Fibroblast of skin of left quadriceps (primary cell): ENCODE data around the gene NFKBIE.

Experiments
- DNase-seq, 2 experiments: peaks; one replicate each; pipeline ENCODE4 v3.0.0-alpha.2; 2013; ENCODE audit warnings: low read depth in 2 of 2

Gene NFKBIE

DNA sequence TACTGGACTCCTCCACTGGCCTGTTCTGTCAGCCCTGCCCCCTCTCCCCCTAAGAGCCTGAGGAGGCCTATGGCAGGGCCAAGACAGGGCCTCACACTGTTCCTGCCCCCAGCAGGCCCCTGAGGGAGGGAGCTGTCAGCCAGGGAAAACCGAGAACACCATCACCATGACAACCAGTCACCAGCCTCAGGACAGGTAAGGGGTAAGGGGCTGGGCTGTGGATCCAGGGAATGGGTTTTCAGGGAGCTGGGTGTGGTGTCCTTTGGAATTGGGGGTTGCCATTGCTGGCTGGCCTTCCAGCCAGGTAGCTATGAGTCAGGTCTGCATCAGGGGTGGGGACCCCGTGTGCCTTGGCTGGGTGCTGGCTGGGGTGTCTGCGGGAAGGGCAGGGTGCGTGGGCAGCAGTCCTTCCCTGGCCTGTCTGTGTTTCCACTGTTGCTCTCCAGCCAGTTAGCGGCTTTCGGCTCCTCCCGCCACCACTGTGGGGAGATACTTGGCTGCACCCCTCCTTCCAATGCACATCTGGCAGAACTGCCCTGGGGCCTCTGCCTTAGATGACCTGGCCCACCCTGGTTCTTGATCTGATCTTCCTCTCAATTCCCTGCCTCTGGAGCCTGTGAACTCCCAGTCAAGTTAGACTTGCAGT lies 38.1 kb downstream of the NFKBIE start:
- DNase-seq: no peak

DNA sequence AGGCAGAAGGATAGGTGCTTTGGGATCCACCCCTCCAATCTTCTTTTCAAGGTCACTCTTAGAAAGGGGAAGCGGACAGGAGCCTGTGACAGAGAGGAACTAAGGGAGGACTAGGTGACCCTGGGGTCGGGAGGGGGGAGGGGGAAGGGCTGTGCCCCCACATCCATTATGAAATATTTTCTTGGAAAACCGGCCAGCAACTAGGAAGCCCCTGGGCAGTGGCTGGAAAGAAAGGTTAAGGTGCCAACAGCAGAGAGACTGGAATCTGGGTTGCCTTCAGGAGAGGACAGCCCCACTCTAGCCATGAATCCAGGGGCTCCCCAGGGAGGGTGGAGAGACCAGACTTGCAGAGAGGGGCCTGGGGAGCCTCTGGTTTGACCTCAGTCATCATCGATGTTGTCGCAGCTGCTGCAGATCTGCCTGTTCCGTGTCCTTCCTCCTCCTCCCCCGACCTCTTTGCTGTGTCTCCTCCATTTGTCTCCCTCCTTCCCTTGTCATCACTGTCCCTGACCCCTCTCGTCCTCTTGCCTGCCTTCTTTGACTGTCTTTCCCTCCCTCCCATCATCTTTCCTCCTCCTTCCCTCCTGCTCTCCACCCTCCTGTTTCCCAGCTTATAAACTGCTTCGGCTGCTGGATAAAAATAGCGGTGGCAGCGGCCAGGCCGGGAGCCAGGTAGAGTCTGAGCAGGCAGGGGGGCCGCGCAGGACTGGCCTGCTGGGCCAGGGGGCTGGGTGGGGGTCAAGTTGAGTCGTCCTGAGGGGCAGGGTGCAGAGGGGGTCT lies 38.8 kb downstream of the NFKBIE start:
- DNase-seq: no peak

DNA sequence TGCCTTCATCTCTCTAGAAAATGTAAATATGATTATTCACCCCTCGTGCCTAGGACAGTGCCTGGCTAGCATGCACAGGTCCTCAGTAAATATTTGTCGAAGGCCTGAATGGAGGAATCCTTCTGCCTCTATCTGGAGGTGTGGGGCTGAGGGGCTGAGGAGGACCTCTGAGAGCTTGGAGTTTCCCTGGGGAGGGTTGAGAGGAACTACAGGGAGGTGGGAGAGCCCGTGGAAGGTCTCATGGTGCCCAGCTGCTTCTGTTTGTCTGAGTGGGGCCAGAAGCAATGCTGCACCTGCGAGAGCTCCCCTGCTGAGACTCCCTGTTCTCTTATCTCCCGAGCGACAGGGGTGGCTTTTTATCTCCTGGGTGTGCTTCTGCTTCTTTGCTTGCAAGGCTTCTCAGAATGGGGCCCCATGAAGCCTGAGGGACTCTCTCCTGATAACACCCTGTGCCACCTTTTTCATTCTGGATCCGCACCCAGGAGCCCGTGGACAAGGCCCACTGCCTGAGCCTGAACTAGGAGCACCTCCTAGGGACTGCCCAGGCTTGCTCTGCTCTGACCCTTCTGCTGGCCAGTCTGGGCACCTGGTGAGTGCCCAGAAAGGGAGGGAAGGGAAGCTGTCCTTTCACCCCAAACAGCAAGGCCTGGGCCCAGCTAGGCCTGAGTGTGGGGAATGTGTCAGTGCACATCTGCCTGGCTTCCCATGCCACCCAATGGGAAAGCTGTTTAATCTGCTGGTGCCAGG lies 39.6 kb downstream of the NFKBIE start:
- no peak for DNase-seq

DNA sequence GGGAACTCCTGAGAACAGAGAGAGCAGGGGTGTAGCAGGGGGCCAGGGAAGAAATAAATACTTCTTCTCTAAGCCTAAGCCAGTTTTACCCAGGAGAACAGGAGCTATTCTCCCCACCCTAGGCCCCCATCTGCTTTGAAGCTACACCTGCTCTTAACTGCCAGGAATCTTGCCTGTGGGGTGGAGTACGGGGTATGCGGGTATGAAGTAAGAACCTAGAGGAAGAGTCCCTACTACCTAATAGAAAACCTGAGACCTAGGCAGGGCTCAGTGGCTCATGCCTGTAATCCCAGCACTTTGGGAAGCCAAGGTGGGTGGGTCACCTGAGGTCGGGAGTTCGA lies 40.4 kb downstream of the NFKBIE start:
- DNase-seq: no peak

DNA sequence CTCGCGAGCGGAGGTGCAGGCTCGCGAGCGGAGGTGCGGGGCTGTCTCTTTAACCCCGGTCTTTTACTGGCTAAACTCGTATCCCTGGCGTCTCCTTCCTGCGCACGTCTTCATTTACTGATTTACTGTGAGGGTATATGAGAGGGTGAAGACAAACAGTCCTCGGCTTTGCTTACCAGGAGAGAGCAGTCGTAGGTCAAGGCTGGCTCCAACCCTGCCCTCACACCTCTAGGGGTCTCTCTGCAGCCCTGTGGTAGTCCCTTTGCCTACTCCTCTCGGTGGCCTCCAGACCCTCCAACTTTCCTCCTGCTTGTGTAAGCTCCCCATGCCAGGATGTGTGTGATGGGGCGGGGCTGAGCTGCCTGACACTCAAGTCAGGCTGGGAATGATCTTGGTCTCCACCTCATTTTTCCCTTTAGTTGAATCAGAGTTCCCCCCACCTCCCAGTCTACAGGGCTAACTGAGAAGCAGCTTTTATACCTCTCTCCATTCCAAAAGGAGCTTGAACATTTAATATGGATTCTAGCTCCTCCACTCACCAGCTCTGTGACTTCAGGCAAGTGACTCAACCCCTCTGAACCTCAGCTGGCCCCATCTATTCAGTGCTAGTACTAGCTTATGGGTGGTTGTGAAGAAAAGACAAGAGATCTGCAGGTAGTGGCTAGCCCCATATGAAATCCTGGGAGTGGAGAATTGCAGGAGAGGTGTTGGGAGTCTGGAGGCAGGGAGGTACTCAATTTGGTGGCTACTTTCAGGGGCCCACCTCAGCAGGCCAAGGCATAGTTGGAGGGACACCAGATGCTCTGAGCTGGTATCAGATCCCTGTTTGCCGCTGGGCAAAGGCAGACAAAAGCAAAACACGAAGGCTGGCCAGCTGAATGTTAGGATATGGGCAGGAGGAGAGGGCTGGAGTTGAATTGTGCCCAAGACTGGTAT lies 41.1 kb downstream of the NFKBIE start:
- no peak for DNase-seq

DNA sequence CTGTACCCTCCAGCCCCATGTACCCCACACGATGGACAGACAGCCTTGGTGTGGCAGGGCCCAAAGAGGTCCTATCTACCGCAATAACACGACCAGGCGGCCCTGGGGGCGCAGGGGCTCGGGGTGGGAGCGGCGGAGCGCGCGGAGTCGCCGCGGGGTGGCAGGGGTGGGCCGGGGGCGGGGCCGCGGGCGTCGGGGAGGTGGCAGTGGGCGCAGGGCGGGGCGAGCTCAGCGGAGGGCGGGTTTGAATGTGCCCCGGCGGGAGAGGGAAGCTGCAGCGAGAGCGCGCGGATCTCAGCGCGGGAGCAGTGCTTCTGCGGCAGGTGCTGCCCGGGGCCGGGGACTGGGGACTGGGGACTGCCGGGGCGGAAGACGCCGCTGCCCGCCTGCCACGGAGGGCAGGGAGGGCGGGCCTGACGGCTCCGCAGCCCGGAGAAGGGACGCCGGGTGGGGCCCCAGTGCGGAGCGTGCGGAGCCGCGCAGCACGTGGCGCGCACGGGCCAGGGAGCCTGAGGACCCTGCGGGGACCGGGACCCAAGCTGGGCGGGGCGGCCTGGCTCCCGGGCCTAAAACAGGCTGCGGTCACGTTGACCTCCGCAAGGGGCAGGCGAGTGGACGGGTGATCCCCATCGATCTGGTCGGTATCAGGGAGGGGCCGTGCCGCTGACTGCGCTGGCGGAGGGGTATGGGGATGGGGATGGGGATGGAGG lies 41.9 kb downstream of the NFKBIE start, which contains the start of gene SLC29A1:
Gene SLC29A1, plus strand, starts transcription at position 277 of the 710 bp plus-strand sequence. CDS start 3,719 bp downstream, outside the sequence.
- DNase-seq: no peak

DNA sequence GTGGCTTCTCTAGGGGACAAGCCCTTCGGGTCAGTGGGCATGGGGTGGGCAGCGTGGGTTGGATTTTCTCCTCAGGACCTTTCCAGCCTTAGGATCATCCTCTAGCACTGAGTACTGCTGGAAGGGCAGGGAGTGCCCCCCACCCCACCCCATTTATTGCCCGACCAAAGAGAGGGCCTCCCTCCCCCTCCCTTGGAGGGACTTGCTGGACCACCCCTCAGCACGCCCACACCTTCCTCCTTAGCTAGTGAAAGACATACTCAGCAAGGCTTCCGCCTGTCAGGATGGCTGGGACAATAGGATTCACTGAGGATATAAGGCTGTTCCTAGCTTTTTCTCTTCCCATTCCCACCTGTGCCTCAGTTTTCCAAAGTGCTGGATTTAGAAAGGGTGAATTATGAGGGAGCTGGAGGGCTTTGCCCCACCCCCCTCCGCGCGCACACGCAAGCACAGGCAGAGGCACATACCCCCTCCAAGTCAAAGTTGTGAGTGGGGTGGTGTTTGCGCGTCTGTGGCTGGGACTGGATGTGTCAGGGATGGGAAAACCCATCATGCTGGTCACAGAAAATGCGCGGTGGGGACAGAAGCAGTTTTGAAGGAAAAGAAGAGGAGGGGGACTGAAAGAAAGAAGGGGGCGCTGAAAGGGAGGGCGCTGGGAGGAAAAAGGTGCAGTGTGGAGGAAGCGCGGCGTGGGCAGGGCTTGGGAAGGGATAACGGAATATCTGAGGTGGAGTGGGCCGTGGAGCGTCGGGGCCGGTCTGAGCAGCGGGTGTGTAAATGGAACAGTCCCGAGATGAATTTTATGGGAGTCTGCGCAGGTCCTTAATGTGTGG lies 42.6 kb downstream of the NFKBIE start:
- no peak for DNase-seq

DNA sequence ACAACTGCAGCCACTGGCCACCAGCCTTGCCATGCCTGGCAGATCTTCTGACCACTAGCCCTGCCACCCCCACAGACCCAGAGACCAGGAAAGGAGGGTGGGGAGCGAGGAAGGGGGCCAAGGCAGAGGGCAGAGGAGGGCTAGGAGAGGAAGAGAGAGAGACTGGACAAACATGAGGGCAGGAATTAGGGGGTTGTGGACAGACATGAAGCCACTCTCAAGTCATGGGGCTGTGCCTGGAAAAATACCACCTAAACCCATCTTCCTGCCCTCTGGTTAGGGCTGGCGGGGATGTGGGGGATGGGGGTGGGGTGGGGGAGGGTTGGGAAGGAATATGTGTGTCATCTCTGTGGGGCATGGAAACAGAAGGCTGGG lies 43.4 kb downstream of the NFKBIE start:
- DNase-seq: no peak

DNA sequence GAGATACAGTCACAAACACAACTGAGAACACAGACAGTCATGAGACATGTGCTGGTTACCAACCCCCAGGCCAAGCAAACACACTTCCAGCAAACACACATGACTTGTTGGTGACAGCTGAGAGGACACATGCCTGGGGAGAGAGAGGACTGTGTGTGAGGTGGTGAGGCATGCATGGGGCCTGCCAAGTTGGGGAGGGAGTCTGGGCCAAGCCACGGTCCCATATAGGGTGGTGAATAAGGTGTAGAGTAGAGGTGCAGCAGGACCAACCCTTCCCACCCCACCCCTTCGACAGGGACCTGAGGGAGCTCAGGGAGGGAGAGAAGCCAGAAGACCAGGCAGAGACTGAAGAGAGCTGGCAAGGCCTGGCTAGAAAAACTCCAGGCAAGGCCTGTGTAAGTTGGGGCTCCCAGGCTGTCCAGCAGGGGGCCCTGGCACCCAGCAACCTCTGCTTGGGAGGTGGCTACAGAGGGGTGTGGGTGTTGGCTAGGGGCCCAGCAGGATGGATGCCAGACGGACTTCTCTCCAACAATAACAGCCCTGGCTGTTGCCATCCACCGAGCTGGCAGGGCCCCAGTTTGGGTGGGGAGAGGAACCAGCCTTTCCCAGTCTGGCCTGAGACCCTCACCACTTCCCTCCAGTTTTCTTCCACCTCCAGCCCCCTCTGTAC lies 43.9 kb downstream of the NFKBIE start:
- peak in 1 of 2 experiments; percentile 20 for DNase-seq

DNA sequence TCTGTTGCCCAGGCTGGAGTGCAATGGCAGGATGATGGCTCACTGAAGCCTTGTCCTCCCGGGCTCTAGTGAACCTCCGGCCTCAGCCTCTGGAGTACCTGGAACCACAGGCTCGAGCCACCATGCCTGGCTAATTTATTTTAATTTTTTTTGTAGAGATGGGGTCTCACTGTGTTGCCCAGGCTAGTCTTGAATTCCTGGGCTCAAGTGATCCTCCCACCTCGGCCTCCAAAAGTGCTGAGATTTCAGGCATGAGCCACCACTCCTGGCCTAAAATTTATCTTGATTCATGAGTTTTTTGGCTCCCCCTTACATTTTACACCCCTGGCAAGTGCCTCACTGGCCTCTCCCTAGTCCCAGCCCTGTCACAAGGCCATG lies 44.4 kb downstream of the NFKBIE start:
- DNase-seq: no peak

DNA sequence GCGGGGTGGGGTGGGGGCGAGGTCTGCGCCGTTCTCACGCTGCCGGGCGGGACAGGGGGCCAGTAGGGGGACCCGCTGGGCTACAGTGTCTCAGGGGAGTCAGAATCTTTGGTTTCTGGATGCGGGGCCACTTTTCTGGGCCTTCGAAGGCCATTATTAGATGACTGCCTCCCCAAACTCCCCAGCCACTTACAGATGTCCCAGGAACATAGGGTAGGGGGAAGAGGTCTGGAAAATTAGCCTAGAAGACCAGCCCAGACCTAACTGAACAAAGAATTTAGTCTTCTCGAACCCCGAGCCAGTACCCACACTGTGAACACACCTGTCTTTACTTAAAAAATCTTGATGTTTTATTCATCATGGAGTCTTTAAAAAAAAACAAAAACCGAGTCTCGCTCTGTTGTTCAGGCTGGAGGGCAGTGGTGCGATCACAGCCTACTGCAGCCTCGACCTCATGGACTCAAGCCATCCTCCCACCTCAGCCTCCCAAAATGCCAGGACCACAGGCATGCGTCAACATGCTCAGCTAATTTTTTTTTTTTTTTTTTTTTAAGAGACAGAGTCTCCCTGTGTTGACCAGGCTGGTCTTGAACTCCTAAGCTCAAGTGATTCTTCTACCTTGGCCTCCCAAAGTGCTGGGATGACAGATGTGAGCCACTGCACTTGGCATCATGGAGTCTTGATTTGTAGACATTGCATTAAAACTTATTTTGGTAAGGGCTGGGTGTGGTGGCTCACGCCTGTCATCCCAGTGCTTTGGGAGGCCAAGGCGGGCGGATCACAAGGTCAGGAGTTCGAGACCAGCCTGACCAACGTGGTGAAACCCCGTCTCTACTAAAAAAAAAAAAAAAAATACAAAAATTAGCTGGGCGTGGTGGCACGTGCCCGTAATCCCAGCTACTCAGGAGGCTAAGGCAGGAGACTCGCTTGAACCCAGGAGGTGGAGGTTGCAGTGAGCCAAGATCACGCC lies 45.3 kb downstream of the NFKBIE start:
- no peak for DNase-seq

DNA sequence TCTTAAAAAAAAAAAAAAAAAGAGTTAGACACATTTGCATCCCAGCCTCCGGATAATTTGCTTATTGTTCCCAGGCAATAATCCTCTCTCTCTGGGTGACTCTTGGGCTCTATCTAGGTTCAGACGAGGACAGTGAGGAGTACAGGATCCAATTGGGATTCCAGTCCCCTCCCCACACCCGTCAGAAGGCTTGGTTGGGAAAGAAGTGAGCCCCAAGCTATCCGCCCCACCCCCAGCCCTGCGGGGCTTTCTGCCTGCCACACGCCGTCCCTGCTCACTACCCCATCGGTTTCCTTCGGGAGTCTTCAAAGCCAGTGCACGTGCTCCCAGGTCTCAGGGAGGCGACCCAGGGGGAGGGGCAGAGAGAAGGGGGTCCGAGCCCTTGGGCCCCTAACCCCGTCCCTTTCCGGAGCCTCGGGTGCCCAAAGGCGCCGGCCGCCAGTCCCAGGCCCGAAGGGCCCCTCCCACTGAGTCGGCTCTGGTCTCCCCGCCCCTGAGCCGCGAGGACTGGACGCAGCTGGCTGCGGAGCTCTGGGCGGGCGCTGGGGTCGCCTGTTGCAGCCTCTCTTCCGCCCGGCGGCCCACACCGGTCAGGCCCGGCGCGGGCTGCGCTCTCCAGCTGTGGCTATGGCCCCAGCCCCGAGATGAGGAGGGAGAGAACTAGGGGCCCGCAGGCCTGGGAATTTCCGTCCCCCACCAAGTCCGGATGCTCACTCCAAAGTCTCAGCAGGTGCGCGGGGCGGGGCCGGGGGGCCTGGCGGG lies 46.1 kb downstream of the NFKBIE start:
- DNase-seq: no peak

DNA sequence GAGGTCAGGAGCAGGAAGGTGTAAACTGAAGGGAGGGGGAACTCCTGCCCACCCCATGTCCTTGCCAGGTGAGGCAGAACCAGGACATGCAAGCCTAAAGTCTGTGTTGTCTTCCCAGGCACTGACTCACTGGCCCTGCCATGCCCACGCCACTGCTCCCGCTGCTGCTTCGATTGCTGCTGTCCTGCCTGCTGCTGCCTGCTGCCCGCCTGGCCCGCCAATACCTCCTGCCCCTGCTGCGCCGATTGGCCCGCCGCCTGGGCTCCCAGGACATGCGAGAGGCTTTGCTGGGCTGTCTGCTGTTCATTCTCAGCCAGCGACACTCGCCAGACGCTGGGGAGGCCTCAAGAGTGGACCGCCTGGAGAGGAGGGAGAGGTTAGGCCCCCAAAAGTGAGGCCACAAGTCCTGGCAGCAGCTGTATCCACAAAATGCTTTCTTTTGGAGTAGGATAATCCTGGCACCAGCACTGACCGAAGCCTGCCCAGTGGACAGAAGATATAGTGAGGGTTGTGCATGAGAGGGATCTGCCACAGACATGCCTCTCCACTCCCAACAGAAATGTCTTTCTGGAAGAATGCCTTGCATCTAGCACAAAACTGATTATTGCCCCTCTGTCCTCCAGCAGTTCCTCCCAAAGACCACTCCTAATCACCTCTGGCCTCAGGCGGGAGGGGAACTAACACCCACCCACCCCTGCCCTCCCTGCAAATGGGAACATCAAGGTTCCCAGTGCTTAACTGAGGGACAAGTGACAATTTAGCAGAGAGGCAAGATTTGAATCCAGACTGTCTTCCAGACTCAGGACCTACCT lies 47.8 kb downstream of the NFKBIE start:
- no peak for DNase-seq

DNA sequence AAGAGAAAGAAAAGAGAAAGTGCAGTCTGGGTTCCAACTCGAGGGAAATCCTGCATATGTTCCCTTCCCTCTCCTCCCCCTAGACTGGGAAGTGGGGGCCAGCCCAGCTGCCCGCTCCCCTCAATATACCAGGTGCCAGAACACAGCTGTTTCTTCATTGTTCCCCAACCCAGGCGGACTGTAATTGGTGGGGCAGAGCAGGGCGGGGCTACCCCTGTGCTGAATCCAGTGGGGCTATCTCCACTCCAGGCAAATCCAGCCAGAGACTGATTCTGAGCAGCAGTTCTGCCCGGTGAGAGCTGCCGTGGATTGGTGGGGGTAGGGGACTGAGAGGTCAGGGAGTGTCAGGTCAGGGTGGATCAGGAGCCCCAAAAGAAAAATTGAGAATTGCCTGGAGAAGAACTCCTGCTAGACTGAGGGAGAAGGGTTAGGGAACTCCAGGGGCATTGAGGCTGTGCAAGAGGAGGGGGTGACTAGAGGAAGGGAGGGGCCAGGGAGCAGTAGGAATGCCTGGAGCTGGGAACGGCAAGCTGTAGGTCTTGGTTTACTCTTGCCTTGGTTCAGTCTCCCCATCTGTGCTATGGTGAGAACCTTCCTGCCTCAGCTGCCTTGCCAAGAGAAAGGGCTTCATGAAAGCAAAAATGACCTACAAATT lies 48.5 kb downstream of the NFKBIE start, which contains the start of gene MYMX:
Gene MYMX, plus strand, starts transcription at position 250 of the 655 bp plus-strand sequence. CDS start 546 bp downstream, outside the sequence.
- no peak for DNase-seq

DNA sequence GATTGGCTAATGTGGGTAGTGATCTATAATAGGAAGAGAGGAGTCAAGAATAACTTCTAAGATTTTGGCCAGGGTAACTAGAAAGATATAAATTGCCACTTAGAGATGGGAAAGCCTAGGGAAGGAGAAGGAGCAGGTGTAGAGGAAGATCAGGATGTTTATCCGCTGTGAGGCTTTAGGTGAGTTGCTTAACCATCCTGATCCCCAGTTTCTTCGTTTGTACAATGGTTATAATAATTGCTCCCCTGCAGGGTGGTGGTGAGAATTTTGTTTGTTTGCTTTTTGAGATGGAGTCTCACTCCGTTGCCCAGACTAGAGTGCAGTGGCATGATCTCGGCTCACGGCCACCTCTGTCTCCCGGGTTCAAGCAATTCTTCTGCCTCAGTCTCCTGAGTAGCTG lies 51.0 kb downstream of the NFKBIE start:
- DNase-seq: no peak

DNA sequence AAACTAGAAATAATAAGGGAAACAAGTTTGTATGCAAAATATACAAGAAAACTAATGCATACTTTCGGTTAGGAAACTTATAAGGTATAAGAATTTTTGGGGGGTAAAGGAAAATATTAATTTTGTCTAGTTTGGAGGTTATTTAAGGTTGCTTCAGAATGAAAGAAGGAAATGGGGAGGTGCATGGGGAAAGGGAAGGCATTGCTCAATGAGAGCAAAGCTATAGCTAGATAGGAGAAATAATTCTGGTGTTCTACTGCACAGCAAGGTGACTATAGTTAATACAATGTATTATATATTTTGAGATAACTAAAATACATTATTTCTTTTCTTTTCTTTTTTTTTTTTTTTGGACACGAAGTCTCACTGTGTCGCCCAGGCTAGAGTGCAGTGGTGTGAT lies 54.1 kb downstream of the NFKBIE start:
- no peak for DNase-seq
